HG03469 (cell line): ENCODE data around the gene C1S.
"Not testable (repeated sequence)": the region's sequence is repeated elsewhere in the genome, so short reads cannot be mapped to it uniquely, and the experiment has no call there.

ENCODE experiments used
- ATAC-seq: cut with Tn5 transposase; IDR thresholded peaks from one replicate; pipeline ENCODE4 v1.9.1; 2021; ENCODE audit warnings: mild to moderate bottlenecking, moderate library complexity, moderate number of reproducible peaks; ENCODE audit not compliant: unreplicated experiment

The C1S gene

DNA sequence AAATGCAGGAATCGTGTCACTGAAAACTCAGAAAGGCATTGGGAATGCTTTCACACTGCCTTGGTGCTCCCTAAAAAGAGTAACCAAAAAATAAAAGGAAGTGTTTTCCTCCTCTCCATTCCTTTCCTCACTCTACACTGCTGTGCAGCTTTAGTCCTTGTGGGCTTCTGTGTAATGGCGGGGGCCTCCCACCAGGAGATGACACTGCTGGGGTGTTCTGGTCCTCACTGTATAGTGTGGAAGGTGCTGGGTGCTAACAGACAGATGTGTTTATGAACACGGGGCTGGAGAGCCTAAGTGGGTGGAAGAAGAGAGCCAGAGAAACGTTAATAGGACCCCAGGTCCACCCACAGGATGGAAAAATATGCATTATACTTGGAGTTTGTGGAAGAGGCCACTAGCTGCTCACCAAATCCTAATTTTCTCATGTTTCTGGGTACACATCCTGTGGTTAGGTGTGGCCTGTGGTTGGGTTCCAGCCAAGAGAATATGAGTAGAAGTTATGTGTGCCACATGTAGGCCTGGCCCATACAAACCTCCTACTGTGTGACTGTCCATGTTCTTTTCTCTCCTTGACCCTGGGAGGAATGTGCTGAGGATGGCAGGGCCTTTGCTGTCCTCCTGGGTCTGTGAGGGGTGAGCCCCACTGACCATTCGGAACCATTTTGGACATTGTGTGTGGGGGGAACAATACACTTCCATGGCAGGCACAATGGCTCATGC lies 14.0 kb upstream of the C1S start:
- ATAC-seq, result no peak

GRCh38 chr12:7047306-7047705 lies 13.2 kb upstream of the C1S start:
- ATAC-seq, result no peak

DNA sequence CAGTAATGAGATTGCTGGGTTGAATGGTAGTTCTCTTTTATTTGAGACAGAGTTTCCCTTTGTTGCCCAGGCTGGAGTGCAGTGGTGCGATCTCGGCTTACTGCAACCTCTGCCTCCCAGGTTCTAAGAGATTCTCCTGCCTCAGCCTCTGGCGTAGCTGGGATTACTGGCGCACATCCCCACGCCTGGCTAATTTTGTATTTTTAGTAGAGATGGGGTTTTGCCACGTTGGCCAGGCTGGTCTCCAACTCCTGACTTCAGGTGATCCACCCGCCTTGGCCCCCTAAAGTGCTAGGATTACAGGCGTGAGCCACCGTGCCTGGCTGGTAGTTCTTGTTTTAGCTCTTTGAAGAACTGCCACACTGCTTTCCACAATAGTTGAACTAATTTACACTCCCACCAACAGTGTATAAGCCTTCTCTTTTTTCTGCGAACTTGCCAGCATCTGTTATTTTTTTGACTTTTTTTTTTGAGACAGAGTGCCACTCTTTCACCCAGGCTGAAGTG lies 11.0 kb upstream of the C1S start:
- ATAC-seq, result not testable (repeated sequence)

- ATAC-seq, result not testable (repeated sequence)
Measured at GRCh38 chr12:7049973-7050372, 10.5 kb upstream of the C1S start.

DNA sequence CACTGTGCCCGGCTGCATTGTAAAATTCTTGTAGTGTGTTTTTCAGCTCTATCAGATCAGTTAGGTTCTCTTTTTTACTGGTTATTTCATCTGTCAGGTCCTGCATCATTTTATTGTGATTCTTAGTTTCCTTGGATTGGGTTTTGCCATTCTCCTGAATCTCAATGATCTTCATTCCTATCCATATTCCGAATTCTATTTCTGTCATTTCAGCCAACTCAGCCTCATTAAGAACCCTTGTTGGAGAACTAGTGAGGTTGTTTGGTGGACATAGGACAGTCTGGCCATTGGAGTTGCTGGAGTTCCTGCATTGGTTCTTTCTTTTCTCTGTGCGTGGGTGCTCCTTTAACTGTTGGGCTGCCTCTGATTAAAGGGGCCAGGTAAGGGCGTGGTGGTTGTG lies 5.6 kb upstream of the C1S start:
- no peak for ATAC-seq

DNA sequence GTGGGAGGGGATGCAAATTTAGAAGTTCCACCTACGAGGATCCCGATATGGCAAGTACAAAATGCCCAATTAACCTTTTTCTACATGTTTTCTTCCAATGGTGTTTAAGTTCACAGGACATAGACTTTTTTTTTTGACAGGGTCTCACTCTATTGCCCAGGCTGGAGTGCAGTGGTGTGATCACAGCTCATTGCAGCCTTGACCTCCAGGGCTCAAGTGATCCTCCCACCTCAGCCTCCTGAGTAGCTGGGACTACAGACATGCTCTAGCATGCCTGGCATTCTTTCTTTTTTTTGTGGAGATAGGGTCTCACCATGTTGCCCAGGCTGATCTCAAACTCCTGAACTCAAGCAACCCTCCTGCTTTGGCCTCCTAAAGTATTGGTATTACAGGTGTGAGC lies 4.8 kb upstream of the C1S start:
- ATAC-seq, result not testable (repeated sequence)

GRCh38 chr12:7058163-7058845 lies 2.2 kb upstream of the C1S start:
- ATAC-seq, result no peak

- no peak for ATAC-seq
Measured at GRCh38 chr12:7058850-7059395, 1.6 kb upstream of the C1S start.

GRCh38 chr12:7059780-7060179 lies 738 bp upstream of the C1S start:
- no peak for ATAC-seq

DNA sequence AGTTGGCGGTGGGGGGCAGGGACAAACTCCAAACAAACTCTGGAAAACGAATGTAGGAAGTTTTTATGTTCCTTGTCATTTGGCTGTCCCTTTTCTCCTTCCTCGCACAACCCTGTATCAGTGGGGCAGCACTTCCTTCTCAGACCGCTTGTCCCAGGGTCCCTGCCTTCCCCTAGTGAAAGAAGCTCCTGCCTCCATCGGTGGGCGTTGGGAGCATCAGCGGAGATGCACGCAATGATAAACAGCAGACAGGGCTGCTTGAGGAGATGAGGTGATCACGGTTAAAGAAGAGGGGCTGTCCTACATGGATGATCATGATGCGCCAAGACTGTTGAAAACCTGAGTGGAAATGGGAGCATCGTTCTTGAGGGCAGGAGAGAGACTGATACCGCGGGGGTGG lies 620 bp downstream of the C1S start:
- ATAC-seq, result no peak

- no peak for ATAC-seq
Measured at GRCh38 chr12:7061596-7061995, 1.1 kb downstream of the C1S start.

- ATAC-seq, result no peak
Measured at GRCh38 chr12:7064516-7064915, 4.0 kb downstream of the C1S start.

DNA sequence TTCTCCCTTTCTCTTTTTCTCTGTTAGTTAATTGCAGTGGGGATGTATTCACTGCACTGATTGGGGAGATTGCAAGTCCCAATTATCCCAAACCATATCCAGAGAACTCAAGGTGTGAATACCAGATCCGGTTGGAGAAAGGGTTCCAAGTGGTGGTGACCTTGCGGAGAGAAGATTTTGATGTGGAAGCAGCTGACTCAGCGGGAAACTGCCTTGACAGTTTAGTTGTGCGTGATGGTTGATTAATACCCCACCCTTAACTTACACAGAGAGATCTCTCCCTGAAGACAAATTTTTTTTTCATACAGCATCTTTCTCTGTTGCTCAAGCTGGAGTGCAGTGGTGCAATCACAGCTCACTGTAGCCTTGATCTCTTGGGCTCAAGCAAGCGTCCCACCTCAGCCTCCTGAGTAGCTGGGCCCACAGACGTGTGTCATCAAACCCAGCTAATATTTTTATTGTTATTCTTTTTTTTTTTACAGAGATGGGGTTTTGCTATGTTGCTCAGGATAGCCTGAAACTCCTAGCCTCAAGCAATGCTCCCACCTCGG lies 4.6 kb downstream of the C1S start:
- ATAC-seq, result no peak

DNA sequence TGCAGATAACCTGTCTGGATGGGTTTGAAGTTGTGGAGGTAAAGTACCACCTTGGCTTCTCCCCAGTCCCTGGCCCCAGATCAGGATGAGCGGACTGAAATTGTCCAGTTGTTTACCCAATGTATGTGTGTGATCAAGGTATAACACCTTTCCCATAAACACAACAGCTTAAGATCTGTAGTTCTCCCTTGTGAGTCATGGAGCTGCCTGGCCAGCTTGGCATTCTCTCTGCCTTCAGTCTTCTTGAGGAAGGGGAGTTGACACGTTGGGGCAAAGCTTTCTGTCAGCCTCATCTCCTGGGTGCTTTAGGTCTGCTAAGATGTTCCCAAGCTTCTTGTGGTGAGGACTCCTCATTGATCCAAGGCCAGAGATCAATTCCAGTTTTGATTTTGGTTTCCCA lies 6.1 kb downstream of the C1S start:
- ATAC-seq, result no peak

- no peak for ATAC-seq
Measured at GRCh38 chr12:7067096-7067495, 6.6 kb downstream of the C1S start.

- ATAC-seq, result no peak
Measured at GRCh38 chr12:7068240-7068993, 7.9 kb downstream of the C1S start.

- no peak for ATAC-seq
Measured at GRCh38 chr12:7068994-7069346, 8.5 kb downstream of the C1S start.

DNA sequence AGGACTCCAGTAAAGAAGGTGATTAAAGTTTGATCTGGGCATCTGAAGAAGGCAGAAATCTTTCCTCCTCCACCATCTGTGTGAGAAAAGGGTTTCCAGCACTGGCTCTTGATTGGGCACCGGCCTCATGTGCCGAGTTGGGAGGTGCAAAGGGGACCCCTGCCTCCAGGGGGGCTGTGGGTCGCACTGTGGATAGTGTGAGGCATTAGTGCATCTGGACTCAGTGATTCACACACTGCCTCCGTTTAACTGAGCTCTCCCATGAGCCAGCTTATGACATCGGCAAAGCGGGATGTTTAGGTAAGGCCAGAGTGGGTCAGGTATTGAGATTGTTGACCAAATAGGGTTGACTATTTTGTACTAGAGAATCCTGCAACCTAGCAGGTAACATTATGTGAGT lies 8.9 kb downstream of the C1S start:
- no peak for ATAC-seq

- no peak for ATAC-seq
Measured at GRCh38 chr12:7072035-7072434, 11.5 kb downstream of the C1S start.

- ATAC-seq, result no peak
Measured at GRCh38 chr12:7072554-7072953, 12.0 kb downstream of the C1S start.

GRCh38 chr12:7073946-7074345 lies 13.4 kb downstream of the C1S start:
- no peak for ATAC-seq
